ENCODE results near the gene CPXM1. TPM values are rescaled to one million over a fixed set of nuclear protein-coding genes. Genes with fewer than 3 reads are reported as not detected.

Gene CPXM1
- total RNA-seq, 2 donors from 2014 or later, result 80.1 to 106 TPM

DNA sequence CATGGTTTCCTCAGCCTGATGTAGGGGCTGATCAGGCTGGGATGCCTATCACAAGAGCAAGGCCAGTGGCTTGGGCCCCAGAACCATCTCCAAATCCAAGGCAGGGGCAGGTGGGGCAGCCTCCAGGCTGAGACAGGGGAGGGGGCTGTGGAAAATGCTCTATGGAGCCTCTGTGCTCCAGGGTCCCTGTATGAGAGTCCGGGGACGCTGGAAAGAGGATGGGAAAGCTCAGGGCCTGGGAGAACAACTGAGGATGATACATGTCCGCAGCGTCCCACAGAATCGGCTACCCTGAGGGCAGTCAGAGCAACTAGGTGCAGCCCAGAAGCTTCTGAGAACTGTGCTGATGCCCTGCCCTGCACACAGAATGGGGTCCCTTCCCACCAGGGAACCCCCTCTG is 43.4 kb downstream of the CPXM1 start:
- no peaks in the 10 kb centered on the region for H3K36me3 Mint-ChIP-seq (ENCODE audit: low read depth)
- WGBS, 2 experiments (ENCODE audit: insufficient coverage in 1 of 2, insufficient read length in 1 of 2), result 94 to 97% methylated on average over 5 of the region's 5 CpGs

DNA sequence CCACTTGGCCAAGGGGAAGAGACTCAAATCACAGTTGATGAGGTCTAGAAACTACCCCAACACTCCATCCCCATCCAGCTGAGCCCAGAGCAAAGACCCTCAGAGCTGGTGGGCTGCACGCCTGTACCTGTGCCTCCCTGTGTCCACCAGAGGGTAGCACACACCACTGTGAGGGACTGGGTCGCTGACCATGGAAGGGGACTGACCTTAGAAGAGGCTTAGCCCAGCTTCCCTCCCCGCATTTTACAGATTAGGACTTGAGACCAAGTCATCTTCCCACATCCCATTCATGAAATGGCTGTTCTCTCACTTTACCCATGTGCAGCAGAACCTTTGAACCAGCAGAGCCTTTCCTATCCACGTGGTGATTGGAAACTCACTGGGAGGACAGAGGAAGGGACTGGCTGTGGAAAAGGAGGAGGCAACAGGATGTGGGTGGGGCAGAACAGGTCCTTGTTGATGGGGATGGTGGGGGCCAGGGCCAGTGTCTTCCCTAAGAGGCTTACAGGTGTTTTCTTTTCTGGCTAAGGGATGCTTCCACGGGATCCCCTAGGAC is 44.3 kb downstream of the CPXM1 start:
- Mint-ChIP-seq H3K27ac (no peak overlapping the region), H3K4me1 (peaks cover 5% of the 10 kb centered on the region), H3K9me3 (no peaks in the 10 kb centered on the region), H3K36me3 (ENCODE audit: low read depth) (no peaks in the 10 kb centered on the region), H3K4me3 (no peak overlapping the region), H3K27me3 (ENCODE audit: insufficient read depth) (peaks cover 52% of the 10 kb centered on the region)
- DNase-seq, result peak; percentile 90
- no peaks in the 10 kb centered on the region for H3K36me3 ChIP-seq (ENCODE audit: control insufficient read depth, insufficient read depth, low read length)
- no peak overlapping the region for H3K4me3 ChIP-seq (ENCODE audit: low read length)
- H3K9me3 ChIP-seq (ENCODE audit: control insufficient read depth, low read length), result no peaks in the 10 kb centered on the region
- WGBS, 2 experiments (ENCODE audit: insufficient coverage in 1 of 2, insufficient read length in 1 of 2), result 29% methylated on average over 5 of the region's 5 CpGs; no CpG with 5 or more reads in 1 of the 2 experiments
- TF ChIP-seq, protein P1, sequence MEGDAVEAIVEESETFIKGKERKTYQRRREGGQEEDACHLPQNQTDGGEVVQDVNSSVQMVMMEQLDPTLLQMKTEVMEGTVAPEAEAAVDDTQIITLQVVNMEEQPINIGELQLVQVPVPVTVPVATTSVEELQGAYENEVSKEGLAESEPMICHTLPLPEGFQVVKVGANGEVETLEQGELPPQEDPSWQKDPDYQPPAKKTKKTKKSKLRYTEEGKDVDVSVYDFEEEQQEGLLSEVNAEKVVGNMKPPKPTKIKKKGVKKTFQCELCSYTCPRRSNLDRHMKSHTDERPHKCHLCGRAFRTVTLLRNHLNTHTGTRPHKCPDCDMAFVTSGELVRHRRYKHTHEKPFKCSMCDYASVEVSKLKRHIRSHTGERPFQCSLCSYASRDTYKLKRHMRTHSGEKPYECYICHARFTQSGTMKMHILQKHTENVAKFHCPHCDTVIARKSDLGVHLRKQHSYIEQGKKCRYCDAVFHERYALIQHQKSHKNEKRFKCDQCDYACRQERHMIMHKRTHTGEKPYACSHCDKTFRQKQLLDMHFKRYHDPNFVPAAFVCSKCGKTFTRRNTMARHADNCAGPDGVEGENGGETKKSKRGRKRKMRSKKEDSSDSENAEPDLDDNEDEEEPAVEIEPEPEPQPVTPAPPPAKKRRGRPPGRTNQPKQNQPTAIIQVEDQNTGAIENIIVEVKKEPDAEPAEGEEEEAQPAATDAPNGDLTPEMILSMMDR (conservative IDR thresholded peaks at IDR 0.05), result peak; percentile 87
- no peak overlapping the region for H3K9ac ChIP-seq (ENCODE audit: extremely low read depth, low read length, poor library complexity, severe bottlenecking)
- H3K27me3 ChIP-seq (ENCODE audit: control insufficient read depth, insufficient read depth, low read length, poor library complexity, severe bottlenecking), result peaks cover 41% of the 10 kb centered on the region
- H3K27ac ChIP-seq (ENCODE audit: low read depth, low read length), result no peak overlapping the region
- no peaks in the 10 kb centered on the region for H3K4me1 ChIP-seq (ENCODE audit: control insufficient read depth, insufficient read depth, low read length)

More for the DNA sequence above, 43.4 kb downstream of the CPXM1 start:
- Histone ChIP-seq H3K27me3 (ENCODE audit: control insufficient read depth, insufficient read depth, low read length, poor library complexity, severe bottlenecking) (peaks cover 33% of the 10 kb centered on the region), H3K4me3 (ENCODE audit: low read length) (no peak overlapping the region), H3K9ac (ENCODE audit: extremely low read depth, low read length, poor library complexity, severe bottlenecking) (no peak overlapping the region), H3K27ac (ENCODE audit: low read depth, low read length) (no peak overlapping the region), H3K4me1 (ENCODE audit: control insufficient read depth, insufficient read depth, low read length) (no peaks in the 10 kb centered on the region), H3K36me3 (ENCODE audit: control insufficient read depth, insufficient read depth, low read length) (no peaks in the 10 kb centered on the region), H3K9me3 (ENCODE audit: control insufficient read depth, low read length) (no peaks in the 10 kb centered on the region)
- DNase-seq, result no peak
- TF ChIP-seq, protein P1 (conservative IDR thresholded peaks at IDR 0.05), result no peak
- Mint-ChIP-seq H3K4me3 (no peak overlapping the region), H3K9me3 (no peaks in the 10 kb centered on the region), H3K27me3 (ENCODE audit: insufficient read depth) (peaks cover 50% of the 10 kb centered on the region), H3K27ac (no peak overlapping the region), H3K4me1 (peaks cover 5% of the 10 kb centered on the region)

DNA sequence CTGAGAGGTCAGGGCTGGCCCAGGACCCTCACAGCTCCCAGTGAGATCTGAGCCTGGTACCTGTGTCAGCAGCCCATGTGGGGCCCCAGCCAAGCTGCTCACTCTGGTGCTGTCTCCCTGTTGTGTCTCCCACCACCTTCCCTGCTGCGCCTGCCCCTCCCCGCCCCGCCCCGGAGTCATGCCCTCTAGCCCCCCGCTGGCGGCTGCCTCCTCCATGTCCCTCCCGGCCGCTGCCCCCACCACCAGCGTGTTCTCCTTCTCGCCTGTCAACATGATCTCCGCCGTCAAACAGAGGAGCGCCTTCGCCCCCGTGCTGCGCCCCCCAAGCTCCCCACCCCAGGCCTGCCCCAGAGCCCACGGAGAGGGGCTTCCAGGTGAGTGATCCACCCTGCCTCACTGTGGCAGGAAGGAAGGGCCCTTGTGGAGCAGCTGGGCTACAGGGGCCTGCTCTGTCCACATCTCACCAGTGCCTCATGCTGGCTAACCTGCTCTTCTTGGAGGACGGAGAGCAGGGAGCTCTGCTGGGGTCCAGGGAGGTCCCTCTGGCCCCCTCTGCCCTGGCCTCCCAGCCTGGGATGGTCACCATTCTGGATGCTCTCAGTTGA is 44.9 kb downstream of the CPXM1 start:
- Histone ChIP-seq H3K9ac (ENCODE audit: extremely low read depth, low read length, poor library complexity, severe bottlenecking) (no peak overlapping the region), H3K27ac (ENCODE audit: low read depth, low read length) (no peak overlapping the region), H3K36me3 (ENCODE audit: control insufficient read depth, insufficient read depth, low read length) (no peaks in the 10 kb centered on the region), H3K4me1 (ENCODE audit: control insufficient read depth, insufficient read depth, low read length) (no peaks in the 10 kb centered on the region), H3K27me3 (ENCODE audit: control insufficient read depth, insufficient read depth, low read length, poor library complexity, severe bottlenecking) (peaks cover 47% of the 10 kb centered on the region), H3K4me3 (ENCODE audit: low read length) (no peak overlapping the region), H3K9me3 (ENCODE audit: control insufficient read depth, low read length) (no peaks in the 10 kb centered on the region)
- Mint-ChIP-seq H3K27ac (no peak overlapping the region), H3K4me1 (peaks cover 10% of the 10 kb centered on the region), H3K9me3 (no peaks in the 10 kb centered on the region), H3K4me3 (no peak overlapping the region), H3K36me3 (ENCODE audit: low read depth) (no peaks in the 10 kb centered on the region), H3K27me3 (ENCODE audit: insufficient read depth) (peaks cover 52% of the 10 kb centered on the region)
- WGBS, 2 experiments (ENCODE audit: insufficient coverage in 1 of 2, insufficient read length in 1 of 2), result 55 to 86% methylated on average over 2 to 18 of the region's 18 CpGs
- no peak for DNase-seq
- TF ChIP-seq, protein P1 (conservative IDR thresholded peaks at IDR 0.05), result no peak

Data from endodermal cell (in vitro differentiated cells).